Loucy (cell line): ENCODE results near the gene AMHR2.

Source experiments
- H2AFZ ChIP-seq: fragments of 200-600 bp; sonication (generic); 2 replicates; pipeline ENCODE4 v1.6.0; 2016; ENCODE audit warnings: antibody characterized with exemption, mild to moderate bottlenecking, low read length, moderate library complexity
- H3F3A ChIP-seq: fragments of 200-600 bp; 2 replicates; pipeline ENCODE4 v1.6.0; 2016; ENCODE audit warnings: antibody characterized with exemption, low read depth, mild to moderate bottlenecking
- H3K27me3 ChIP-seq: fragments of 200-600 bp; sonication (generic); 2 replicates; pipeline ENCODE4 v1.6.1; 2014; ENCODE audit warnings: low read length, mild to moderate bottlenecking; ENCODE audit not compliant: insufficient read depth, poor library complexity, severe bottlenecking
- H3K36me3 ChIP-seq: fragments of 200-600 bp; sonication (generic); 2 replicates; pipeline ENCODE4 v1.6.1; 2016; ENCODE audit warnings: low read length; ENCODE audit not compliant: insufficient read depth
- H3K4me1 ChIP-seq: fragments of 200-600 bp; sonication (generic); 2 replicates; pipeline ENCODE4 v1.5.1; 2014; ENCODE audit warnings: low read length, mild to moderate bottlenecking; ENCODE audit not compliant: insufficient read depth, poor library complexity, severe bottlenecking
- H3K4me2 ChIP-seq: fragments of 200-600 bp; sonication (generic); 2 replicates; pipeline ENCODE4 v1.6.0; 2014; ENCODE audit warnings: antibody characterized with exemption, low read length, low read depth, mild to moderate bottlenecking; ENCODE audit not compliant: poor library complexity, severe bottlenecking
- H3K4me3 ChIP-seq: fragments of 200-600 bp; sonication (generic); 2 replicates; pipeline ENCODE4 v1.5.1; 2014; ENCODE audit warnings: low read length, mild to moderate bottlenecking, mixed read lengths; ENCODE audit not compliant: poor library complexity, severe bottlenecking
- H3K79me2 ChIP-seq: fragments of 200-600 bp; sonication (generic); 2 replicates; pipeline ENCODE4 v1.6.1; 2014; ENCODE audit warnings: low read length; ENCODE audit not compliant: insufficient read depth
- H3K9ac ChIP-seq: fragments of 200-600 bp; sonication (generic); 2 replicates; pipeline ENCODE4 v1.6.0; 2014; ENCODE audit warnings: mild to moderate bottlenecking, low read depth, low read length, moderate library complexity; ENCODE audit not compliant: poor library complexity, severe bottlenecking
- H3K9me2 ChIP-seq: fragments of 200-600 bp; sonication (generic); replicated peaks from 2 replicates; pipeline ENCODE4 v1.6.1; 2016; ENCODE audit warnings: low read depth, low read length, mixed read lengths
- H3K9me3 ChIP-seq: fragments of 200-600 bp; sonication (generic); 2 replicates; pipeline ENCODE4 v1.6.1; 2014; ENCODE audit warnings: mild to moderate bottlenecking, antibody characterized with exemption, low read length, low read depth; ENCODE audit not compliant: insufficient read depth
- H4K20me1 ChIP-seq: fragments of 200-600 bp; sonication (generic); 2 replicates; pipeline ENCODE4 v1.6.0; 2014; ENCODE audit warnings: antibody characterized with exemption, low read length, mild to moderate bottlenecking; ENCODE audit not compliant: insufficient read depth, poor library complexity, severe bottlenecking
- CTCF ChIP-seq: fragments of 200-600 bp; sonication (generic); conservative IDR thresholded peaks from 2 replicates; pipeline ENCODE4 v1.5.1; 2014; ENCODE audit warnings: mild to moderate bottlenecking, antibody characterized with exemption, low read length
- EZH2phosphoT487 ChIP-seq: fragments of 200-600 bp; IDR thresholded peaks from 2 replicates; pipeline ENCODE4 v1.6.1; 2018; ENCODE audit warnings: antibody characterized with exemption, mild to moderate bottlenecking, moderate library complexity, borderline replicate concordance

AMHR2 gene

DNA sequence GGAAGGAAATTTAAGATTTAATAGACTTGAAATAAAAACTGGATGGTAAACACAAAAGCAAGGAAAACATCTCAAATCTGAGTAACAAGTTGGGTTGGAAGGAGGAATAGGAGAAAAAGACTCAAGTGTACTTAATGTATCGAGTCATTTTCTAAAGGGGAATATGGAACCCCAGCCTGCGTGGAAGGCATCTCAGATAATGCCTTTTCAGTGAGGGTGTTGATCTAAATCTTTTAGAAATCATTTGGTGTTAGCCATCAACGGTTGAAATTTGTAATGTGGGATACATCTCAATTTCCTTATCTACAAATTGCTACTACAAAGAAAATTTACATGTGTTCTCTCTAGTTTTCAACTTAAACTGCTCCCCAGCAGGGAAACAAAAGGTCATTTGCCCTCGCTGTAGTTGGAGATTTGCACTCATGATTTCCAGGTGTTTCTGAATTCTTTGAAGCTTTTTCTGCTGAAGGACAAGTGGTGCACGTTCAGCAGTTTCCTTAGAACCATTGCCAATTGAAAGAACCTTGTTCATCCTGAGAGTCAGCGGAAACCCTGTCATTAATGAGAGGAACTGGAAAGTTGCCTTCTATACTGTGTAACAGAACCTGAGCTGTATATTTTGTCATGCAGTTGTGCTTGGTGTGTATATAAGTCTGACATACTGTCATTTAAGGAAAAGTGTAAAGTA is 30.4 kb downstream of the AMHR2 start:
- peaks cover 52% of the 10 kb centered on the region for H3K4me1 ChIP-seq
- H3K9me3 ChIP-seq, result no peaks in the 10 kb centered on the region
- H3K27me3 ChIP-seq, result no peaks in the 10 kb centered on the region
- no peaks in the 10 kb centered on the region for H3K9me2 ChIP-seq
- H3K4me2 ChIP-seq, result peak overlapping the region; percentile 87
- peaks cover 65% of the 10 kb centered on the region for H4K20me1 ChIP-seq
- H3K79me2 ChIP-seq, result peaks cover 69% of the 10 kb centered on the region
- TF ChIP-seq EZH2phosphoT487 (no peak), CTCF (no peak)
- H3K9ac ChIP-seq, result peak overlapping the region; percentile 98
- H3K36me3 ChIP-seq, result peaks cover 51% of the 10 kb centered on the region
- H2AFZ ChIP-seq, result no peak overlapping the region
- peak overlapping the region; percentile 97 for H3K4me3 ChIP-seq
- 0 out of 2 replicates have a peak, but pooled peaks cover 5% of the 10 kb centered on the region for H3F3A ChIP-seq

GRCh38 chr12:53454707-53455106 is 31.1 kb downstream of the AMHR2 start:
- no peaks in the 10 kb centered on the region for H3K27me3 ChIP-seq
- H4K20me1 ChIP-seq, result peaks cover 71% of the 10 kb centered on the region
- H3K4me1 ChIP-seq, result peaks cover 57% of the 10 kb centered on the region
- peak overlapping the region; percentile 87 for H3K4me2 ChIP-seq
- peak overlapping the region; percentile 97 for H3K4me3 ChIP-seq
- H3K36me3 ChIP-seq, result peaks cover 57% of the 10 kb centered on the region
- no peak overlapping the region for H2AFZ ChIP-seq
- H3K79me2 ChIP-seq, result peaks cover 76% of the 10 kb centered on the region
- peak overlapping the region; percentile 98 for H3K9ac ChIP-seq
- TF ChIP-seq EZH2phosphoT487 (no peak), CTCF (no peak)
- 0 out of 2 replicates have a peak, but pooled peaks cover 5% of the 10 kb centered on the region for H3F3A ChIP-seq
- H3K9me2 ChIP-seq, result no peaks in the 10 kb centered on the region
- no peaks in the 10 kb centered on the region for H3K9me3 ChIP-seq

DNA sequence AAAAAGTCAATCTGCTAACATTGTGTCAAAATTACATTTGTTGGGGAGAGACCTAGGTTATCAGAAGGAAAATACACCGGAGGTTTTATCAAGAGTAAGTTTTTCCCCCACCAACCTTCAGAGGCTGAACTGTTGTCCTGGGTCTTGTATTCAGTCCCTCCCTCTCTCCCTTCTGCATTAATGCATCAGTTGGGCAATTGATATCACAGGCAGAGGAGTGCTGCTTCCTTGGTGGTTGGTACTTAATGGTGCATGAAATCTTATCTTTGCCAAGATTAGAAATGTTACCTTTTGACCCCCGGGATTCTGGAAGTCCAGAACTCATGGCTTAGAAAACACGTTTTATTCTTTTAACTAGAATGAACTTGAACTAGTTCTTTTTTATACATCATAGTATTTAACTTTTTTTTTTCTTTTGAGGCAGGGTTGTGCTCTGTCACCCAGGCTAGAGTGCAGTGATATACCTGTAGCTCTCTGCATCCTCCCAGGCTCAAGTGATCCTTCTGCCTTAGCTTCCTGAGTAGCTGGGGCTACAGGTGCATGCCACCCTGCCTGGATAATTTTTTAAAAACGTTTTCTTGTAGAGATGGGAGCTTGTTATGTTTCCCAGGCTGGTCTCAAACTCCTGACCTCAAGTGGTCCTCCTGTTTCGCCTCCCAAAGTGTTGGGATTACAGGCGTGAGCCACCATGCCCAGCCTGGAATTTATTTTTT is 33.2 kb downstream of the AMHR2 start:
- Histone ChIP-seq H3K9ac (no peak overlapping the region), H2AFZ (no peak overlapping the region), H4K20me1 (peaks cover 92% of the 10 kb centered on the region), H3K4me2 (peak overlapping the region; percentile 87), H3F3A (0 out of 2 replicates have a peak, but pooled peaks cover 5% of the 10 kb centered on the region), H3K27me3 (no peaks in the 10 kb centered on the region), H3K9me3 (no peaks in the 10 kb centered on the region), H3K79me2 (peaks cover 97% of the 10 kb centered on the region), H3K4me1 (peaks cover 74% of the 10 kb centered on the region), H3K36me3 (peaks cover 78% of the 10 kb centered on the region), H3K4me3 (no peak overlapping the region), H3K9me2 (no peaks in the 10 kb centered on the region)
- no peak for TF ChIP-seq EZH2phosphoT487
- no peak for TF ChIP-seq CTCF
